GM12891 (cell line): ENCODE data around the gene SOCS7.

Source experiments
- POLR2A ChIP-seq: IDR thresholded peaks from 2 replicates; pipeline ENCODE4 v1.6.1; 2011; ENCODE audit warnings: low read depth, low read length, control low read depth
- POLR2AphosphoS5 ChIP-seq: IDR thresholded peaks from 2 replicates; pipeline ENCODE4 v1.6.1; 2011; ENCODE audit warnings: low read depth, low read length, control low read depth
- SPI1 ChIP-seq: IDR thresholded peaks from 2 replicates; pipeline ENCODE4 v1.6.1; 2011; ENCODE audit warnings: low read depth, low read length, control low read depth

GRCh38 chr17:38426441-38426840 is 74.8 kb downstream of the SOCS7 start:
- TF ChIP-seq POLR2A (no peak), POLR2AphosphoS5 (no peak), SPI1 (no peak)
